Nephron (organoid): Measurements from ENCODE around the gene PTPRG.
A peak's percentile ranks its signal among the peaks of the same experiment; 100 is the strongest.

Experiments used
- H3K27ac Mint-ChIP-seq, 3 experiments: 2 replicates each; pipeline ENCODE4 v1.8.0; 2020; ENCODE audit warnings: mixed read lengths in 3 of 3, mild to moderate bottlenecking in 2 of 3, moderate library complexity in 1 of 3
- H3K27me3 Mint-ChIP-seq: 2 replicates; pipeline ENCODE4 v1.8.0; 2021; ENCODE audit warnings: low read depth, mild to moderate bottlenecking, moderate library complexity, mixed read lengths
- H3K36me3 Mint-ChIP-seq: 2 replicates; pipeline ENCODE4 v1.8.0; 2020; ENCODE audit warnings: low read depth, mixed read lengths
- H3K4me1 Mint-ChIP-seq: 2 replicates; pipeline ENCODE4 v1.8.0; 2020; ENCODE audit warnings: mixed read lengths
- H3K4me3 Mint-ChIP-seq, 3 experiments: 2 replicates each; pipeline ENCODE4 v1.8.0; 2020; ENCODE audit warnings: mild to moderate bottlenecking in 3 of 3, mixed read lengths in 3 of 3, moderate library complexity in 2 of 3
- H3K9me3 Mint-ChIP-seq: 2 replicates; pipeline ENCODE4 v1.8.0; 2020; ENCODE audit warnings: mixed read lengths
- CTCF ChIP-seq, 3 experiments: fragments of 200-600 bp; sonication (generic); IDR thresholded peaks; one replicate each; pipeline ENCODE4 v1.5.0; 2021; ENCODE audit warnings: antibody characterized with exemption in 3 of 3; ENCODE audit not compliant: unreplicated experiment in 3 of 3

PTPRG gene

DNA sequence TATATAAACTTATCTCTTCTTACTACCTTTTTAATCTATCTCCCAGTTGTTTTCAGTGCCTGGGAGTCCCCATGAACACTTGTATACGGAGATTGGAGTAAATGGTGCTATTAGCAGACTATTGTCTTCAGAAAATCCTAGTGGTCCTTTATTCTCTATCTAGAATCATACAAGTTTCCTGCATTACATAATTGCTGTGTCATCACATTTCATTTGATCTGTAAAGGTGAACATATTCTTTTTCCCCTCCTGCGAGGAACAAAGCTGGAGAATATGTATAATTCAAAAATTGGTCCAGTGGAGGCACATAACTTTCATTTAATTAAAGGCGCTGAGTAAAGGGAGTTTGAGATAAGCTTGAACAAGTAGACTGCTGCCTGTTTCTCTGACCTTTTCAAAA is 487.2 kb downstream of the PTPRG start:
- Mint-ChIP-seq H3K27me3 (no peaks in the 10 kb centered on the region), H3K27ac (no peak overlapping the region), H3K9me3 (no peaks in the 10 kb centered on the region), H3K4me1 (peaks cover 5% of the 10 kb centered on the region), H3K36me3 (no peaks in the 10 kb centered on the region), H3K4me3 (no peak overlapping the region)
- TF ChIP-seq CTCF (IDR thresholded peaks at IDR 0.05; ENCODE audit: unreplicated experiment in 3 of 3) = no peak

DNA sequence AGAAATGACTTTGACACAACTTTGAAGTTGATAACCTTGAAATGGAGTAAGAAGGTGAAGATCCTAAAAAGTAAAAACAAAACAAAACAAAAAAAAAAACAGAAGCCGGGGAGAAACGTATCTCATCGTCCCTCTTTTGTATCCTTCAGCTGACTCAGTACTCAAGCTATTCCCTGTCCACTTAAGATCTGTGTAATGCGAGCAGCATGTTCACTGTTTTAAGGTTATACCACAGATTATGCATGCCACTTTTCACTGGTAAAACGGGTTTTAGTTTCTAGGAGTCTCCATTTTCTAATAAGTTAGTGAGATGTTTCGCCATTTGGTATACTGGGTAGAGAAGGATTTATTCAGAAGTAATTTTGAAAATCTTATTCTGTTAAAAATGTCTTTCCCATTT is 487.7 kb downstream of the PTPRG start:
- H3K9me3 Mint-ChIP-seq = no peaks in the 10 kb centered on the region
- H3K27ac Mint-ChIP-seq = no peak overlapping the region
- peaks cover 5% of the 10 kb centered on the region for H3K4me1 Mint-ChIP-seq
- no peaks in the 10 kb centered on the region for H3K27me3 Mint-ChIP-seq
- no peaks in the 10 kb centered on the region for H3K36me3 Mint-ChIP-seq
- H3K4me3 Mint-ChIP-seq = no peak overlapping the region
- no peak for TF ChIP-seq CTCF (IDR thresholded peaks at IDR 0.05; ENCODE audit: unreplicated experiment in 3 of 3)

DNA sequence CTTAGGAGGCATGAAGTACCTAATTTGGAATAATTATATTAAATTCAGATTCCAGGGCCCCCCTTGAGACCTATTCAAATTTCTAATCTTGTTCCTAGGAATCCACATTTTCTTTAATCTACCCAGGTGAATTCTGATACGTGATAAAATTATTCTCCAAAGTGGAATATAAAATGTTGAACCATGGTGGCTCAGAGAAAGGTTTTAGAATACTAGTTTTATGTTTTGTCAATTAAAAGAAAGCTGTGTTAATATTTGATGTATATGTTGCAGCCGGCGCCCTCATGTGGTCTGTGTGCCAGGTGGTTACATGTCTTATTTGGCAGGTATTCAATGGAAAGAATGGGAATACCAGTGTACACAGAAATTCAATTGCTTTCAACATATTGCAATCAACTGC is 490.1 kb downstream of the PTPRG start:
- TF ChIP-seq CTCF (IDR thresholded peaks at IDR 0.05; ENCODE audit: unreplicated experiment in 3 of 3) = peak in 1 of 3 experiments; percentile 19
- no peak overlapping the region for H3K4me3 Mint-ChIP-seq
- peaks cover 5% of the 10 kb centered on the region for H3K4me1 Mint-ChIP-seq
- H3K27ac Mint-ChIP-seq = no peak overlapping the region
- H3K36me3 Mint-ChIP-seq = no peaks in the 10 kb centered on the region
- no peaks in the 10 kb centered on the region for H3K9me3 Mint-ChIP-seq
- H3K27me3 Mint-ChIP-seq = no peaks in the 10 kb centered on the region

GRCh38 chr3:62052331-62052730 is 491.0 kb downstream of the PTPRG start:
- Mint-ChIP-seq H3K27ac (no peak overlapping the region), H3K9me3 (no peaks in the 10 kb centered on the region), H3K4me3 (no peak overlapping the region), H3K4me1 (peaks cover 5% of the 10 kb centered on the region), H3K36me3 (no peaks in the 10 kb centered on the region), H3K27me3 (no peaks in the 10 kb centered on the region)
- TF ChIP-seq CTCF (IDR thresholded peaks at IDR 0.05; ENCODE audit: unreplicated experiment in 3 of 3) = no peak

DNA sequence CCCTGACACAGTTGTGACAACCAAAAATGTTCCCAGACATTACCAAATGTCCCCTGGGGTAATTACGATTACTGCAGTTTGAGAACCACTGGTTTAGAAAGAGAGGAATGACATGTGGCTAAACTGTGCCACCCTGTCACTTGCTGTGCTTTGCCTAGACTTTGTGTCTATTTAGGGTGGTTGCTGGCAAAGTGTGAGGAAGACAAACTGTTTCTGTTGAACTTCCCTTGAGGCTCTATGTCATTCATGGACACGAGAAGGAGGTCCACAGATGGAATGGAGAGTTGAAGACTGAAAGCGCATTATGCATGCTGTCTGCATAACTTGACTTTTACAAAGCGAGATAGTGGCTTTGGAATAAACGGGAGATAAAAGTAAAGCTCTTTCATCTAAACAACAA is 495.3 kb downstream of the PTPRG start:
- Mint-ChIP-seq H3K9me3 (no peaks in the 10 kb centered on the region), H3K4me1 (no peaks in the 10 kb centered on the region), H3K4me3 (no peak overlapping the region), H3K27ac (no peak overlapping the region), H3K36me3 (peaks cover 4% of the 10 kb centered on the region), H3K27me3 (no peaks in the 10 kb centered on the region)
- TF ChIP-seq CTCF (IDR thresholded peaks at IDR 0.05; ENCODE audit: unreplicated experiment in 3 of 3) = no peak

GRCh38 chr3:62057339-62058047 is 496.1 kb downstream of the PTPRG start:
- no peaks in the 10 kb centered on the region for H3K27me3 Mint-ChIP-seq
- no peaks in the 10 kb centered on the region for H3K4me1 Mint-ChIP-seq
- TF ChIP-seq CTCF (IDR thresholded peaks at IDR 0.05; ENCODE audit: unreplicated experiment in 3 of 3) = no peak
- peaks cover 4% of the 10 kb centered on the region for H3K36me3 Mint-ChIP-seq
- no peak overlapping the region for H3K4me3 Mint-ChIP-seq
- H3K9me3 Mint-ChIP-seq = no peaks in the 10 kb centered on the region
- H3K27ac Mint-ChIP-seq = no peak overlapping the region
